Measurements from ENCODE around the gene PRL.

DNA sequence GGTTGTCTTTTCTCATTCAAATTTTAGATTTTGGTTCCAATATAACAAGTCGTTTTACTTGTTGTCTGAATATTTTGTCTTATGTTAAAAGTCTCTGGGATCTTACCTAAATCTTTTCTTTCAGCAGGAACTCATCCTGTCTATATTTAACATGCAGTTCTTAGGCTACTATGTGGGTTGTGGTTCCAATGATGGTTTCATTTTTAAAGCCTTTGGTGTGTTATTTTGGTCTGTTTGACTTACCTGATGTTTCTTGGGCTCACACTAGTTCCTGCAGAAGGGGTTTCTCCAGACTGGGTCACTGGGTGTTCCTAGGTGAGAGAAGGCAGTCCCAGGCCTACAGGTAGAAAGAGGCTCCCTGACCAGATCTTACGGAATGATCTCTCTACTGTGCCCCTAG lies 17.4 kb downstream of the PRL start:
- TF ChIP-seq, protein P1, sequence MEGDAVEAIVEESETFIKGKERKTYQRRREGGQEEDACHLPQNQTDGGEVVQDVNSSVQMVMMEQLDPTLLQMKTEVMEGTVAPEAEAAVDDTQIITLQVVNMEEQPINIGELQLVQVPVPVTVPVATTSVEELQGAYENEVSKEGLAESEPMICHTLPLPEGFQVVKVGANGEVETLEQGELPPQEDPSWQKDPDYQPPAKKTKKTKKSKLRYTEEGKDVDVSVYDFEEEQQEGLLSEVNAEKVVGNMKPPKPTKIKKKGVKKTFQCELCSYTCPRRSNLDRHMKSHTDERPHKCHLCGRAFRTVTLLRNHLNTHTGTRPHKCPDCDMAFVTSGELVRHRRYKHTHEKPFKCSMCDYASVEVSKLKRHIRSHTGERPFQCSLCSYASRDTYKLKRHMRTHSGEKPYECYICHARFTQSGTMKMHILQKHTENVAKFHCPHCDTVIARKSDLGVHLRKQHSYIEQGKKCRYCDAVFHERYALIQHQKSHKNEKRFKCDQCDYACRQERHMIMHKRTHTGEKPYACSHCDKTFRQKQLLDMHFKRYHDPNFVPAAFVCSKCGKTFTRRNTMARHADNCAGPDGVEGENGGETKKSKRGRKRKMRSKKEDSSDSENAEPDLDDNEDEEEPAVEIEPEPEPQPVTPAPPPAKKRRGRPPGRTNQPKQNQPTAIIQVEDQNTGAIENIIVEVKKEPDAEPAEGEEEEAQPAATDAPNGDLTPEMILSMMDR (IDR thresholded peaks at IDR 0.05), result no peak
- no peak for TF ChIP-seq POLR2AphosphoS5 (IDR thresholded peaks at IDR 0.05)
- no peak for TF ChIP-seq POLR2A (IDR thresholded peaks at IDR 0.05; ENCODE audit: low read depth)
